Memory B cell (primary cell): ENCODE measurements around the gene ST7.
"Not testable (repeated sequence)": the region's sequence is repeated elsewhere in the genome, so short reads cannot be mapped to it uniquely, and the experiment has no call there.

Experiments used
- ATAC-seq: fragments of 150-1000 bp; cut with Tn5 transposase; 2 replicates; pipeline ENCODE4 v1.10.0; 2021; ENCODE audit warnings: low read depth, mild to moderate bottlenecking, moderate library complexity
- DNase-seq, 2 donors: peaks; one replicate each; pipeline ENCODE4 v3.0.0; 2022; ENCODE audit warnings: low spot score in 2 of 2
- H3K27ac Mint-ChIP-seq: one replicate; pipeline ENCODE4 v1.8.0; 2022; ENCODE audit warnings: mild to moderate bottlenecking, moderate library complexity, mixed read lengths
- H3K27me3 Mint-ChIP-seq: one replicate; pipeline ENCODE4 v1.8.0; 2022; ENCODE audit warnings: mixed read lengths
- H3K36me3 Mint-ChIP-seq: one replicate; pipeline ENCODE4 v1.8.0; 2022; ENCODE audit warnings: mild to moderate bottlenecking, mixed read lengths
- H3K4me1 Mint-ChIP-seq: one replicate; pipeline ENCODE4 v1.8.0; 2022; ENCODE audit warnings: mixed read lengths
- H3K4me3 Mint-ChIP-seq: one replicate; pipeline ENCODE4 v1.8.0; 2022; ENCODE audit warnings: mild to moderate bottlenecking, moderate library complexity, mixed read lengths
- H3K9me3 Mint-ChIP-seq: one replicate; pipeline ENCODE4 v1.8.0; 2022; ENCODE audit warnings: mixed read lengths

ST7 gene

DNA sequence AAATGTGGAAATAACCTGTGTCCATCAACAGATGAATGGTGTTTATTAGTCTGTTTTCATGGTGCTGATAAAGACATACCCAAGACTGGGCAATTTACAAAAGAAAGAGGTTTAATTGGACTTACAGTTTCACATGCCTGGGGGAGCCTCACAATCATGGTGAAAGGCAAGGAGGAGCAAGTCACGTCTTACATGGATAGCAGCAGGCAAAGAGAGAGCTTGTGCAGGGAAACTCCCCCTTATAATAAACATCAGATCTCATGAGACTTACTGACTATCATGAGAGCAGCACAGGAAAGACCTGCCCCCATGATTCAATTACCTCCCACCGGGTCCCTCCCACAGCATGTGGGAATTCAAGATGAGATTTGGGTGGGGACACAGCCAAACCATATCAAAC is 292.4 kb downstream of the ST7 start:
- H3K4me3 Mint-ChIP-seq, H3K36me3 Mint-ChIP-seq, H3K9me3 Mint-ChIP-seq, DNase-seq, H3K4me1 Mint-ChIP-seq, H3K27me3 Mint-ChIP-seq, H3K27ac Mint-ChIP-seq, ATAC-seq: not testable (repeated sequence)

DNA sequence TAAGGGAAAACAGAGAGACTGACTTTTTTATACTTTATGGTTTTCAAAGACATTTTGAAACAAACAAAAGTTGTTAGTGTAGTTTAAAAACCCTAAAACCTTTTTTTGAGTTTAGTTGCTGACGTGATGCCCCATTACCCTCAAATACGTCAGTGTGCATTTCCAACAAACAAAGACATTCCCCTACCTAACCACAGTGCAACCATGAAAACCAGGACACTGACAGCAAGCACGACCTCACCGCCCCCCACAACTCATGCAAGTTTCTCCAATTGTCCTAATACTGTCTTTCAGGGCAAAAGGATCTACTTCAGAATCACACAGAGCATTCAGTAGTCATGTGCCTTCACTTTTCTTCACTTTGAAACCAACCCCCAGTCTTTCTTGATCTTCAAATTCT is 294.5 kb downstream of the ST7 start:
- Mint-ChIP-seq H3K9me3 (peaks cover 4% of the 10 kb centered on the region), H3K27me3 (peaks cover 5% of the 10 kb centered on the region), H3K4me3 (no peak overlapping the region), H3K4me1 (no peaks in the 10 kb centered on the region), H3K36me3 (no peaks in the 10 kb centered on the region), H3K27ac (no peak overlapping the region)
- DNase-seq (no peak), ATAC-seq (no peak)

DNA sequence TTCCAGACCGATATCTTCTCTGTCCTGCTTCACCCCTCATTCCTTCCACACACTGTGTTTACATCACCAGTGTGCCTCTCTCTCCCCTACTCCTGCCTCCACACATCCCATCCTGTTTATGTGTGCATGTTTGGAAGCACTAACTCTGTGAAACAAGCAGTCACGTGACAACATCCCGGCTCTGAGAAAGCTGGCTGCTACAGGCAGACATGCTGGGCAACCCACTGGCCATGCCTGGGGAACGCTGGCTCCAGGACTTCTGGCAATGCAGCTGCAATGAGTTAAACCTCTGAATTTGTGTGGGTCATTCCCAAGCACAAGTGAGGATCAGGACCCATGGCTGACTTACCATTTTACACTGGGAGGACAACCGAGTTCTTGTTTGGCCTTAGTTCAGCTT is 295.5 kb downstream of the ST7 start:
- Mint-ChIP-seq H3K27ac (no peak overlapping the region), H3K4me1 (no peaks in the 10 kb centered on the region), H3K36me3 (no peaks in the 10 kb centered on the region), H3K4me3 (no peak overlapping the region), H3K27me3 (peaks cover 7% of the 10 kb centered on the region), H3K9me3 (peaks cover 4% of the 10 kb centered on the region)
- DNase-seq: no peak
- ATAC-seq: no peak

DNA sequence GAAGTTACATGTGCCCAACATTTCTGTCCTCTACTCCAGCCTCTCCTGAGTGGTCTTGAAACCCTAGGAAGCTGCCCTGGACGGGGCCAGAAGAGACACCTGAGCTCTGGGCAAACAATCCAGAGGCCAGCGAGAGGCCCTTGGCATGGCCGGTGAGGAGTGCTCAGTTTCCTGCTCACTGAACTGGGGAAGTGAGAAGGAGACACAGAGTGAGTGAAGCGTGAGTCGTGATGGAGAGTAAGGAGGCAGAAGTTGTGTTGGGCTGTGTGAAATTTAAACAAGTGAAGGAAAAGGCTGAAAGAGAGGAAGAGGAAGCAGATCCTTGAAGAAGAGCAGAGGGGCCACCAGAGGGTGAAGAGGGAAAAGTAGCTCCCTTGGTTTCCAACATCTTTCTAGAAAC is 296.4 kb downstream of the ST7 start:
- Mint-ChIP-seq H3K4me1 (no peaks in the 10 kb centered on the region), H3K9me3 (peaks cover 4% of the 10 kb centered on the region), H3K27me3 (peaks cover 7% of the 10 kb centered on the region), H3K27ac (no peak overlapping the region), H3K36me3 (no peaks in the 10 kb centered on the region), H3K4me3 (no peak overlapping the region)
- ATAC-seq: no peak
- DNase-seq: no peak

DNA sequence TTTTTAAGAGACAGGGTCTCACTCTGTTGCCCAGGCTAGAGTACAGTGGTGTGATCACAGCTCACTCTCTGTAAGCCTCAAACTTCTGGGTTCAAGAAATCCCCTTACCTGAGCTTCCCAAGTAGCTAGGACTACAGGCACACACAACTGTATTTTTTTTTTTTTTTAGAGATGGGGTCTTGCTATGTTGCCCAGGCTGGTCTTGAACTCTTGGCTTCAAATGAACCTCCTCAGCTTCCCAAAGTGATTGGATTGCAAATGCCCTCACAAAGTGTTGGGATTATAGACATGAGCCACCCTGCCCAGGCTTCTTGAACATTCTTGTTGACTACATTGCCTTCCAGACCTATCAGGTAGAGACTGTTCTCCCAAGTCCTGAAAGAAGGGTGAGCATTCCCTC is 296.9 kb downstream of the ST7 start:
- DNase-seq: no peak
- H3K27me3 Mint-ChIP-seq: peaks cover 7% of the 10 kb centered on the region

DNA sequence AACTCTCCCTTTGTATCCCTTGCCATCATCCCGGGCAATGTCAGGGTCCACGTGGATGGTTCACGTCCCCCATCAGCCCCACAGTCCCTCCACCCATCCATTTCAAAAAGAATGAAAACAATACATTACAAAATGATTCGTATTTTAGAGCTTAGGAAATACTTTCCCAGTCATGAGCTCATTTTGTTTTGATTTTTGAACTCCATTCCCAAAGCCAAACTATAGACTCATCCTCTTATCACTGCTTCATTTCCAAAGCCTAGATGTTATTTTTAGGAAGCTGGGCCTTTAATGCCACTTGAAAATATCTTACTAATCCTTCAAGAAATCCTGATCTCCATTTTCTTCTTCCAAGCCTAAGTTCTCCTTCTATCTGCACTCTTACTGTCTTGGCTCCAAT is 297.5 kb downstream of the ST7 start:
- Mint-ChIP-seq H3K4me3 (no peak overlapping the region), H3K4me1 (no peaks in the 10 kb centered on the region), H3K27ac (no peak overlapping the region), H3K27me3 (peaks cover 7% of the 10 kb centered on the region), H3K9me3 (peaks cover 1% of the 10 kb centered on the region), H3K36me3 (no peaks in the 10 kb centered on the region)
- DNase-seq (no peak), ATAC-seq (no peak)

More for the DNA sequence above, 296.9 kb downstream of the ST7 start:
- no peaks in the 10 kb centered on the region for H3K36me3 Mint-ChIP-seq
- no peak overlapping the region for H3K27ac Mint-ChIP-seq
- peaks cover 3% of the 10 kb centered on the region for H3K9me3 Mint-ChIP-seq
- no peaks in the 10 kb centered on the region for H3K4me1 Mint-ChIP-seq
- ATAC-seq: no peak
- H3K4me3 Mint-ChIP-seq: no peak overlapping the region

DNA sequence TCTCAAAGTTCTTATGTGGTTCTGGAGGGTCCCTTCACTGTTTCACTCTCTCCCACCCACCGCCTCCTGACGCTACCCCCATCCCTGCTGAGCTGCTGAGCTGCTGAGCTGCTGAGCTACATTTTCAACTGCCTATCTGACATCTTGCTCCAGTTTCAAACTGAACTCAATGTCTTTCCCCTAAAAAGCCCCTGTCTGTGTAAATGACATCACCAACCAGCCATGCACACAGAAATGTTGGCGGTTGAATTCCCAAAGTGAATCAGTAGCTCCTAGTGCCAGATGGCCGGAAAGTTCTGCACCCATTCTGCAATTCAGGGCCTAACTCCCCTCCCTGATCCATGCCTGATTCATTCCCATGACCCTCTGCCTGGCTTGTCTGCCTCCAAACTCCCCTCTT is 298.4 kb downstream of the ST7 start:
- no peak overlapping the region for H3K27ac Mint-ChIP-seq
- H3K4me3 Mint-ChIP-seq: no peak overlapping the region
- no peaks in the 10 kb centered on the region for H3K36me3 Mint-ChIP-seq
- H3K4me1 Mint-ChIP-seq: no peaks in the 10 kb centered on the region
- ATAC-seq (no peak), DNase-seq (no peak)
- peaks cover 10% of the 10 kb centered on the region for H3K27me3 Mint-ChIP-seq
- no peaks in the 10 kb centered on the region for H3K9me3 Mint-ChIP-seq

DNA sequence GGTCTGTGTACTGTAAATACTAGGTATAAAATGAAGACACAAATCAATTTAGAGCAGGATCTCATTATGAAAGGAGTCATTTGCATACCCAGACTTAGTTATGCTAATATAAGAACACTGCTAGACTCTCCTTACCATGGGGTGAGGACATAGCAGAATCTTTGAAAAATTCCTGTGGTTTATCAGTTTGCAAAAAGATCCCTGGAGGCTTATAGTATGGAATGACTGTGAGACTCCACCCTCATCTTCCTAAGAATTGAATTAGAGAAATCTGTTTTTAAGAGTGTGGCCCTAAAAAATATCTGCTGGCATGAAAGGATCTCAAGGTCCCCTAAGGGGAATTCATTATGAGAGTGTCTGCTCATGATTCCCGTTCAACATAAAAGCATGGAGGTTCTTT is 306.3 kb downstream of the ST7 start:
- no peaks in the 10 kb centered on the region for H3K36me3 Mint-ChIP-seq
- no peaks in the 10 kb centered on the region for H3K9me3 Mint-ChIP-seq
- peaks cover 3% of the 10 kb centered on the region for H3K27me3 Mint-ChIP-seq
- DNase-seq (no peak), ATAC-seq (no peak)
- no peak overlapping the region for H3K4me3 Mint-ChIP-seq
- no peak overlapping the region for H3K27ac Mint-ChIP-seq
- no peaks in the 10 kb centered on the region for H3K4me1 Mint-ChIP-seq

DNA sequence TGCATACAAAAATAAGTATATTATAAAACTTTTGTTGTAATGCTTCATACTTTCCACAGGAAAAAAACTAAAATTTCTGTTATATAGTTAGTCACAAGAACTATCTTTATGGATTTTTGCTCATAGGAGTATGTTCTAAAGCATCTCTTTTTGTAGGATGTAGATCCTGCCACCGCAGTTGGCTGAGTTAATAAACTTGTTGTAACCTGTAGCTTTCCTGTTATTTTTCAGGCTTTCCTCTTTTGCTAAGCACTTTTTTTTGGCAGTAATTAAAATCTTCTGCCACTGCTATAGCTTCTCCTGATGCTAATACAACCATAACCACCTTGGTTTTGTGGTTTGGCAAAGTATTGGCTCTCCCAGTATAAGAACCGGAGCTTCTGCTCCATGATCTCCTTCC is 309.2 kb downstream of the ST7 start:
- Mint-ChIP-seq H3K36me3 (no peaks in the 10 kb centered on the region), H3K4me3 (no peak overlapping the region), H3K27me3 (no peaks in the 10 kb centered on the region), H3K4me1 (no peaks in the 10 kb centered on the region), H3K27ac (no peak overlapping the region), H3K9me3 (no peaks in the 10 kb centered on the region)
- no peak for DNase-seq
- ATAC-seq: no peak

DNA sequence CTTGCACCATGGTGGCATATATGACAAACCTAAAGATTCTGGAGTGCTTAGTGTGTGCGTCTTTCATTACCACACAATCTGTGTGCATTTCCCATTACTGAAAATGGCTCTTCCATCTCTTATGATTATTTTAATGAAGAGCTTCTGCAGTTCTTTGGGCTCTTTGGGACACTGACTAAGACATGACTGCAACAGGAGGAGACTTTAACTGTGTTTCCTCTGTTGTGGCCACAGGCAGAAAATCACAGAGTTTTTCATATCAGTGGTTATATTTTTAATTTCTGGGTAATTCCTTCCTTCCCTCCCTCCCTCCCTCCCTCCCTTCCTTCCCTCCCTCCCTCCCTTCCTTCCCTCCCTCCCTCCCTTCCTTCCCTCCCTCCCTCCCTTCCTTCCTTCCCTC is 311.4 kb downstream of the ST7 start:
- no peak overlapping the region for H3K4me3 Mint-ChIP-seq
- no peak overlapping the region for H3K27ac Mint-ChIP-seq
- ATAC-seq: no peak
- DNase-seq: no peak
- no peaks in the 10 kb centered on the region for H3K4me1 Mint-ChIP-seq
- peaks cover 3% of the 10 kb centered on the region for H3K27me3 Mint-ChIP-seq
- H3K36me3 Mint-ChIP-seq: no peaks in the 10 kb centered on the region
- no peaks in the 10 kb centered on the region for H3K9me3 Mint-ChIP-seq

DNA sequence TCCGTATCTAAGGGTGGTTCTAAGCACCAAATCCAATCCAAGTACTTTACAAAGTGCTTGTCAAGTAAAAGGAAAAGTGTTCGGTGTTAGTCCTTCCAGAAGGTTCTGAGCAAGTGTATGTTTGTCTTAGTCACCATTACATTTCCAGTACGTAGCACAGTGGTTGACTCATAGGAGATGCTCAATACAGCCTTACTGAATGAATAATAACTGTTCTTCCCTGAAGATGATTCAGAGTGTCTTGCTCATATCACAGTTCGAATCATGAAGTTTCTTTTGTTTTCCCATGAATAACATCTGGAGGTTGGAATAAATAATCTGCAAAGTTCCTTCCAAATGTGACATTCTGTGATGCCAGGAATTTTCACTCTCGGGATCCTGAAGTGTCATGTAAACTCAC is 316.1 kb downstream of the ST7 start:
- no peak overlapping the region for H3K4me3 Mint-ChIP-seq
- H3K27me3 Mint-ChIP-seq: peaks cover 7% of the 10 kb centered on the region
- H3K4me1 Mint-ChIP-seq: no peaks in the 10 kb centered on the region
- no peaks in the 10 kb centered on the region for H3K9me3 Mint-ChIP-seq
- H3K36me3 Mint-ChIP-seq: no peaks in the 10 kb centered on the region
- no peak for ATAC-seq
- H3K27ac Mint-ChIP-seq: no peak overlapping the region
- no peak for DNase-seq

DNA sequence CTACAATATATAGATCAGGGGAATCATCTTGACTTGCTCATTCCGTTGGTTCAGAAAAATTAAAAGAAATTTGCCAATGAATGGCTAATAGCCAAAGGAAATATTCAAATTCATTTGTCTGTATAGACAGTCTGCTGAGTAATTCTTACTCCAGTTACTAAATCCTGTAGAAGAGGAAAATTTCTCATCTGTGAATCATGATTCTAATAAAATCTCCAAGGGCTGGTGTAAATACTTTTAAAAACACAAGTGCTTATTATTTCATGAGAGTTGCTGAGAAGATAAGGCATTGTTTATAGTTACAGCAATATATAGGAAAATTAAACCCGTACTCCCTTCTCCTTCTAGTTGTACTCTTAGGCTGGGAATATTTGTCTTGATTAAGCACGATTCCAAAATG is 316.6 kb downstream of the ST7 start:
- Mint-ChIP-seq H3K9me3 (no peaks in the 10 kb centered on the region), H3K4me1 (no peaks in the 10 kb centered on the region), H3K27me3 (peaks cover 7% of the 10 kb centered on the region), H3K4me3 (no peak overlapping the region), H3K36me3 (no peaks in the 10 kb centered on the region), H3K27ac (no peak overlapping the region)
- no peak for ATAC-seq
- no peak for DNase-seq

DNA sequence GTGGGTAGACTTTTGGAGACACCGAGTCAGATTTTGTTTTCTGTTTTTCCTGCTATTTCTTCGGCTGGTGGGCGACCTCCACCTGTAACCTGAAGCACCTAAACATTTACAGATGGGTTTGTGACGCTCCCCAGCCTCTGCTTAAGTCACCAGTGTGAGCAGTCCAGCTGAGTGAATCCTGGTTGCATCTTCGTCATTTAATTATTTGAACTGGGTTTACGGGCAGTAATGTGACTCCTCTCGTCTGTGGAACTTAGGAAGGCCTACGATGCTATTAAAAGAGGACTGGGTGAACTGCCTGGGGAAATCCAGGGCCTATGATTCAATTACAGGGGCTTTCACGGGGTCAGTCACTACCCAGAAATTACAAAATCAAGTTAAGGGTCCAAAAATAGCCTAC is 317.1 kb downstream of the ST7 start:
- no peaks in the 10 kb centered on the region for H3K4me1 Mint-ChIP-seq
- no peaks in the 10 kb centered on the region for H3K9me3 Mint-ChIP-seq
- H3K4me3 Mint-ChIP-seq: no peak overlapping the region
- DNase-seq (no peak), ATAC-seq (no peak)
- no peak overlapping the region for H3K27ac Mint-ChIP-seq
- H3K36me3 Mint-ChIP-seq: no peaks in the 10 kb centered on the region
- H3K27me3 Mint-ChIP-seq: peaks cover 7% of the 10 kb centered on the region

DNA sequence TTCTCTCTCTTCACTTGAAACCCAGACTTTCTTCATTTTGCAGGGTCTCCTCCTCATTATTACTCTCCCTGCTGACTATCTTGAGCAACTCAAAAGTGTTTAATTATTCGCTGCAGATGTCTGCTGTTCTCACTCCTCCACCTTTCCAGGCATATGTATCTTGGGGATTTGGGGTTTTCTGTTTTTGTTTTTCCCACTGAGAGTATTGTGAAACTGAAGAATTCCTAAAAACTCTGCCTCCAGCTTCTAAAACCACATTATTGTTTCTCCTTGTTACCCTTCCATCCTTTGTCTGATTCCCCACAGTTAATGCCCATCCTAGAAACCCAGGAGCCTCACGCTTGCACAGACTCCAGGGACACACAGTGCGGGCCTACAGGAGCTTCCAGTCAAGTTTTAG is 318.3 kb downstream of the ST7 start:
- Mint-ChIP-seq H3K36me3 (no peaks in the 10 kb centered on the region), H3K9me3 (no peaks in the 10 kb centered on the region), H3K27me3 (peaks cover 7% of the 10 kb centered on the region), H3K4me3 (no peak overlapping the region), H3K27ac (no peak overlapping the region), H3K4me1 (no peaks in the 10 kb centered on the region)
- DNase-seq (no peak), ATAC-seq (no peak)

DNA sequence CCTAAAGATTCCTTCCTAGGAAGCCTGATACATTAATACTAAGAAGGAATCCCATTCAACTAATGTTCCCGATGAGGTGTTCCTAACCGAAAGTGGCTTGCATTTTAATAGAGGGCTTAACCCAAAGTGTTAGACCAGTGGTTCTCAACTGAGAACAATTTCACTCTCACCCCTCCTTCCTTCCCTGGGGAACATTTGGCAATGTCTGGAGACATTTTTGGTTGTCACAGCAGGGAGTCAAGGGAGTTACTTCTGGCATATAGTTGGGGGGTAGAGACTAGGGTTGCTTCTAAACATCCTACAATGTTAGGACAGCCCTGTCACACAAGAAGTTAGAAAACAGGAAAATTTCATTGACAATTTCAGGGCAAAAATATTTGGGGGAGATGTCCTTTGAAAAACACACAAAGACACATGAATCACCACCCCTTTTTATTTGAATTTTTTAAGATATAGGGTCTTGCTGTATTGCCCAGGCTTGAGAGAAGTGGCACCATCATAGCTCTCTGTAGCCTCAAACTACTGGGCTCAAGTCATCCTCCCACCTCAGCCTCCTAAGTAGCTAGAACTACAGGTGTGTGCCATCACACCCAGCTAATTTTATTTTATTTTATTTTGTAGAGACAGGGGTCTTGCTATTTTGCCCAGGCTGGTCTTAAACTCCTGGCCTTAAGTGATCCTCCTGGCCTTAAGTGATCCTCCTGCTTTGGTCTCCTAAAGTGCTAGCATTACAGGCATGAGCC is 318.9 kb downstream of the ST7 start:
- no peak for ATAC-seq
- no peaks in the 10 kb centered on the region for H3K4me1 Mint-ChIP-seq
- no peak overlapping the region for H3K27ac Mint-ChIP-seq
- DNase-seq: no peak
- no peaks in the 10 kb centered on the region for H3K36me3 Mint-ChIP-seq
- H3K9me3 Mint-ChIP-seq: no peaks in the 10 kb centered on the region
- no peak overlapping the region for H3K4me3 Mint-ChIP-seq
- peaks cover 7% of the 10 kb centered on the region for H3K27me3 Mint-ChIP-seq
